IPS-20b (cell line): ENCODE results near the gene DPYSL5.
"Not testable (repeated sequence)": the region's sequence is repeated elsewhere in the genome, so short reads cannot be mapped to it uniquely, and the experiment has no call there.

Experiments
- H3K27ac ChIP-seq: one replicate; pipeline ENCODE4 v1.5.1; 2013; ENCODE audit warnings: low read length
- H3K27me3 ChIP-seq: 2 replicates; pipeline ENCODE4 v1.6.1; 2013; ENCODE audit warnings: mild to moderate bottlenecking, low read length, inconsistent platforms; ENCODE audit not compliant: insufficient read depth
- H3K36me3 ChIP-seq: 2 replicates; pipeline ENCODE4 v1.6.1; 2013; ENCODE audit warnings: low read depth, mild to moderate bottlenecking, inconsistent platforms, low read length, moderate library complexity; ENCODE audit not compliant: insufficient read depth
- H3K4me1 ChIP-seq: 2 replicates; pipeline ENCODE4 v1.6.1; 2013; ENCODE audit warnings: mild to moderate bottlenecking, control low read depth, inconsistent platforms, low read length, moderate library complexity; ENCODE audit not compliant: insufficient read depth
- H3K4me3 ChIP-seq: 2 replicates; pipeline ENCODE4 v1.5.1; 2013; ENCODE audit warnings: mild to moderate bottlenecking, low read length, inconsistent platforms
- H3K9ac ChIP-seq: 2 replicates; pipeline ENCODE4 v1.6.1; 2013; ENCODE audit warnings: low read depth, mild to moderate bottlenecking, inconsistent platforms, low read length, moderate library complexity
- H3K9me3 ChIP-seq: 2 replicates; pipeline ENCODE4 v1.6.1; 2013; ENCODE audit warnings: mild to moderate bottlenecking, low read depth, low read length, inconsistent platforms; ENCODE audit not compliant: insufficient read depth

DPYSL5 gene

GRCh38 chr2:26880910-26881435 is 33.0 kb downstream of the DPYSL5 start:
- Histone ChIP-seq H3K27ac (no peak overlapping the region), H3K9me3 (no peaks in the 10 kb centered on the region), H3K4me1 (no peaks in the 10 kb centered on the region), H3K4me3 (no peak overlapping the region), H3K27me3 (no peaks in the 10 kb centered on the region), H3K36me3 (no peaks in the 10 kb centered on the region), H3K9ac (no peak overlapping the region)

- not testable (repeated sequence) for H3K4me1 ChIP-seq, H3K9me3 ChIP-seq, H3K9ac ChIP-seq, H3K36me3 ChIP-seq, H3K4me3 ChIP-seq, H3K27me3 ChIP-seq, H3K27ac ChIP-seq
These were observed 34.3 kb downstream of the DPYSL5 start for GRCh38 chr2:26882220-26882619.

- no peaks in the 10 kb centered on the region for H3K4me1 ChIP-seq
- no peak overlapping the region for H3K27ac ChIP-seq
- no peaks in the 10 kb centered on the region for H3K27me3 ChIP-seq
- H3K4me3 ChIP-seq, result no peak overlapping the region
- H3K36me3 ChIP-seq, result no peaks in the 10 kb centered on the region
- no peak overlapping the region for H3K9ac ChIP-seq
- H3K9me3 ChIP-seq, result no peaks in the 10 kb centered on the region
These were observed 36.0 kb downstream of the DPYSL5 start for GRCh38 chr2:26883956-26884355.

- no peak overlapping the region for H3K9ac ChIP-seq
- no peaks in the 10 kb centered on the region for H3K27me3 ChIP-seq
- H3K9me3 ChIP-seq, result no peaks in the 10 kb centered on the region
- H3K4me3 ChIP-seq, result no peak overlapping the region
- no peaks in the 10 kb centered on the region for H3K36me3 ChIP-seq
- no peaks in the 10 kb centered on the region for H3K4me1 ChIP-seq
- H3K27ac ChIP-seq, result no peak overlapping the region
These were observed 36.6 kb downstream of the DPYSL5 start for GRCh38 chr2:26884486-26884885.

GRCh38 chr2:26885651-26886329 is 37.9 kb downstream of the DPYSL5 start:
- Histone ChIP-seq H3K9me3 (no peaks in the 10 kb centered on the region), H3K27me3 (no peaks in the 10 kb centered on the region), H3K36me3 (no peaks in the 10 kb centered on the region), H3K4me3 (no peak overlapping the region), H3K9ac (no peak overlapping the region), H3K27ac (no peak overlapping the region), H3K4me1 (no peaks in the 10 kb centered on the region)

- Histone ChIP-seq H3K27me3 (no peaks in the 10 kb centered on the region), H3K4me1 (no peaks in the 10 kb centered on the region), H3K27ac (no peak overlapping the region), H3K9ac (no peak overlapping the region), H3K36me3 (no peaks in the 10 kb centered on the region), H3K4me3 (no peak overlapping the region), H3K9me3 (no peaks in the 10 kb centered on the region)
These were observed 38.8 kb downstream of the DPYSL5 start for GRCh38 chr2:26886736-26887135.

- no peak overlapping the region for H3K9ac ChIP-seq
- no peak overlapping the region for H3K27ac ChIP-seq
- H3K4me1 ChIP-seq, result no peaks in the 10 kb centered on the region
- H3K27me3 ChIP-seq, result no peaks in the 10 kb centered on the region
- no peaks in the 10 kb centered on the region for H3K36me3 ChIP-seq
- no peaks in the 10 kb centered on the region for H3K9me3 ChIP-seq
- H3K4me3 ChIP-seq, result no peak overlapping the region
These were observed 39.2 kb downstream of the DPYSL5 start for GRCh38 chr2:26887151-26887550.

GRCh38 chr2:26889796-26890195 is 41.9 kb downstream of the DPYSL5 start:
- Histone ChIP-seq H3K4me3 (no peak overlapping the region), H3K9me3 (peaks cover 3% of the 10 kb centered on the region), H3K27ac (no peak overlapping the region), H3K36me3 (no peaks in the 10 kb centered on the region), H3K4me1 (no peaks in the 10 kb centered on the region), H3K27me3 (no peaks in the 10 kb centered on the region), H3K9ac (no peak overlapping the region)

GRCh38 chr2:26890341-26891000 is 42.5 kb downstream of the DPYSL5 start:
- Histone ChIP-seq H3K4me1 (no peaks in the 10 kb centered on the region), H3K36me3 (no peaks in the 10 kb centered on the region), H3K27ac (no peak overlapping the region), H3K27me3 (no peaks in the 10 kb centered on the region), H3K9me3 (peaks cover 10% of the 10 kb centered on the region), H3K4me3 (no peak overlapping the region), H3K9ac (no peak overlapping the region)

GRCh38 chr2:26892133-26892532 is 44.2 kb downstream of the DPYSL5 start:
- no peak overlapping the region for H3K9ac ChIP-seq
- no peaks in the 10 kb centered on the region for H3K27me3 ChIP-seq
- peaks cover 10% of the 10 kb centered on the region for H3K9me3 ChIP-seq
- no peak overlapping the region for H3K27ac ChIP-seq
- no peak overlapping the region for H3K4me3 ChIP-seq
- no peaks in the 10 kb centered on the region for H3K4me1 ChIP-seq
- H3K36me3 ChIP-seq, result no peaks in the 10 kb centered on the region

- Histone ChIP-seq H3K9ac (no peak overlapping the region), H3K36me3 (no peaks in the 10 kb centered on the region)
These were observed 45.1 kb downstream of the DPYSL5 start for GRCh38 chr2:26892922-26893524.

GRCh38 chr2:26894136-26894535 is 46.2 kb downstream of the DPYSL5 start:
- no peak overlapping the region for H3K27ac ChIP-seq
- H3K9ac ChIP-seq, result no peak overlapping the region
- H3K27me3 ChIP-seq, result no peaks in the 10 kb centered on the region
- no peaks in the 10 kb centered on the region for H3K36me3 ChIP-seq
- no peaks in the 10 kb centered on the region for H3K4me1 ChIP-seq
- H3K9me3 ChIP-seq, result peaks cover 10% of the 10 kb centered on the region
- no peak overlapping the region for H3K4me3 ChIP-seq

More at GRCh38 chr2:26892922-26893524, 45.1 kb downstream of the DPYSL5 start:
- Histone ChIP-seq H3K27me3 (no peaks in the 10 kb centered on the region), H3K27ac (no peak overlapping the region), H3K4me1 (no peaks in the 10 kb centered on the region), H3K9me3 (peaks cover 10% of the 10 kb centered on the region), H3K4me3 (no peak overlapping the region)
